Testis (tissue), 3 donors: Measurements from ENCODE around the gene COG2. TPM values are rescaled to one million over a fixed set of nuclear protein-coding genes. Genes with fewer than 3 reads are reported as not detected.

Experiments
- DNase-seq: peaks from one replicate; pipeline ENCODE4 v3.0.0-alpha.2; 2019
- H3K27ac ChIP-seq, 2 donors: fragments of 200-600 bp; sonication (generic); one replicate each; pipeline ENCODE4 v1.5.1; 2019
- H3K27me3 ChIP-seq: fragments of 200-600 bp; sonication (generic); one replicate; pipeline ENCODE4 v1.5.1; 2019
- H3K36me3 ChIP-seq: fragments of 200-600 bp; sonication (generic); one replicate; pipeline ENCODE4 v1.5.1; 2017; ENCODE audit warnings: low read depth; ENCODE audit errors: missing control alignments
- H3K4me1 ChIP-seq: fragments of 200-600 bp; sonication (generic); one replicate; pipeline ENCODE4 v1.5.1; 2019
- H3K4me3 ChIP-seq, 2 donors: fragments of 200-600 bp; sonication (generic); one replicate each; pipeline ENCODE4 v1.5.1; 2017 to 2019
- H3K9me3 ChIP-seq: fragments of 200-600 bp; sonication (generic); one replicate; pipeline ENCODE4 v1.5.1; 2017
- POLR2A ChIP-seq: fragments of 450-650 bp; IDR thresholded peaks from one replicate; pipeline ENCODE4 v1.6.1; 2017; ENCODE audit warnings: antibody characterized with exemption, mild to moderate bottlenecking, moderate library complexity
- WGBS, 2 donors: methylation state at CpG; one replicate each; pipeline ENCODE4 v1.1.5; 2018; 5-methylcytosine and 5-hydroxymethylcytosine counted together
- intact Hi-C: fragments of 100-400 bp; cut with DNase I; formaldehyde crosslinking; loops from one replicate; pipeline ENCODE4 v1.15.1; 2023; ENCODE audit warnings: low total_unique reads
- polyA plus RNA-seq: library from polyadenylated mRNA; stranded (reverse); fragments of 350-450 nt; fragmentation: Illumina TruSeq; extraction: RNeasy Lipid Tissue Mini Kit (QIAGEN cat#74804); gene quantifications from one replicate; pipeline ENCODE4 v1.2.3, GENCODE V29; 2014; ENCODE audit warnings: low read depth, low replicate concordance; ENCODE audit not compliant: insufficient read depth
- total RNA-seq, 2 donors: library from RNA; depleted of rRNA; stranded (reverse); fragments of >200 nt; gene quantifications; one replicate each; pipeline ENCODE4 v1.2.3, GENCODE V29; 2016
- TF ChIP-seq, protein P1 (sequence below), 3 experiments: fragments of 450-650 bp in 2 of 3; fragments of 200-600 bp in 1 of 3; sonication (generic) in 1 of 3; IDR thresholded peaks; one replicate each; pipeline ENCODE4 v1.5.1; 2016 to 2019; ENCODE audit warnings: antibody characterized with exemption in 3 of 3, mild to moderate bottlenecking in 2 of 3, moderate library complexity in 1 of 3

The COG2 gene
- total and polyA plus RNA-seq, 3 donors from 2014 or later: 23.7 to 34.6 (median 29.4) TPM

GRCh38 chr1:230682882-230683610, 40.8 kb downstream of the COG2 start:
- TF ChIP-seq POLR2A: no peak
- TF ChIP-seq, protein P1, sequence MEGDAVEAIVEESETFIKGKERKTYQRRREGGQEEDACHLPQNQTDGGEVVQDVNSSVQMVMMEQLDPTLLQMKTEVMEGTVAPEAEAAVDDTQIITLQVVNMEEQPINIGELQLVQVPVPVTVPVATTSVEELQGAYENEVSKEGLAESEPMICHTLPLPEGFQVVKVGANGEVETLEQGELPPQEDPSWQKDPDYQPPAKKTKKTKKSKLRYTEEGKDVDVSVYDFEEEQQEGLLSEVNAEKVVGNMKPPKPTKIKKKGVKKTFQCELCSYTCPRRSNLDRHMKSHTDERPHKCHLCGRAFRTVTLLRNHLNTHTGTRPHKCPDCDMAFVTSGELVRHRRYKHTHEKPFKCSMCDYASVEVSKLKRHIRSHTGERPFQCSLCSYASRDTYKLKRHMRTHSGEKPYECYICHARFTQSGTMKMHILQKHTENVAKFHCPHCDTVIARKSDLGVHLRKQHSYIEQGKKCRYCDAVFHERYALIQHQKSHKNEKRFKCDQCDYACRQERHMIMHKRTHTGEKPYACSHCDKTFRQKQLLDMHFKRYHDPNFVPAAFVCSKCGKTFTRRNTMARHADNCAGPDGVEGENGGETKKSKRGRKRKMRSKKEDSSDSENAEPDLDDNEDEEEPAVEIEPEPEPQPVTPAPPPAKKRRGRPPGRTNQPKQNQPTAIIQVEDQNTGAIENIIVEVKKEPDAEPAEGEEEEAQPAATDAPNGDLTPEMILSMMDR (IDR thresholded peaks at IDR 0.05): no peak
- DNase-seq: no peak
- Histone ChIP-seq H3K4me1 (peaks cover 14% of the 10 kb centered on the region), H3K4me3 (no peak overlapping the region), H3K27ac (no peak overlapping the region), H3K9me3 (no peaks in the 10 kb centered on the region), H3K36me3 (no peaks in the 10 kb centered on the region), H3K27me3 (no peaks in the 10 kb centered on the region)
- 58 to 77% methylated on average over 9 of the region's 9 CpGs for WGBS, 2 donors
- intact Hi-C loops: no loop called here

- Histone ChIP-seq H3K27me3 (no peaks in the 10 kb centered on the region), H3K36me3 (no peaks in the 10 kb centered on the region), H3K9me3 (no peaks in the 10 kb centered on the region), H3K4me3 (no peak overlapping the region), H3K4me1 (peaks cover 14% of the 10 kb centered on the region), H3K27ac (no peak overlapping the region)
- WGBS, 2 donors: 100% methylated on average over 2 of the region's 2 CpGs
- no peak for TF ChIP-seq POLR2A
- TF ChIP-seq, protein P1 (IDR thresholded peaks at IDR 0.05): no peak
- no peak for DNase-seq
- intact Hi-C loops: no loop called here
These were observed 41.9 kb downstream of the COG2 start for GRCh38 chr1:230684146-230684545.

- intact Hi-C loops: no loop called here
- H3K4me3 ChIP-seq: no peak overlapping the region
- H3K27ac ChIP-seq: no peak overlapping the region
- no peak for TF ChIP-seq POLR2A
- TF ChIP-seq, protein P1 (IDR thresholded peaks at IDR 0.05): no peak
- peaks cover 14% of the 10 kb centered on the region for H3K4me1 ChIP-seq
- no peak for DNase-seq
- 95 to 96% methylated on average over 5 of the region's 5 CpGs for WGBS, 2 donors
- no peaks in the 10 kb centered on the region for H3K27me3 ChIP-seq
- no peaks in the 10 kb centered on the region for H3K9me3 ChIP-seq
- no peaks in the 10 kb centered on the region for H3K36me3 ChIP-seq
These were observed 42.7 kb downstream of the COG2 start for GRCh38 chr1:230684998-230685397.

DNA sequence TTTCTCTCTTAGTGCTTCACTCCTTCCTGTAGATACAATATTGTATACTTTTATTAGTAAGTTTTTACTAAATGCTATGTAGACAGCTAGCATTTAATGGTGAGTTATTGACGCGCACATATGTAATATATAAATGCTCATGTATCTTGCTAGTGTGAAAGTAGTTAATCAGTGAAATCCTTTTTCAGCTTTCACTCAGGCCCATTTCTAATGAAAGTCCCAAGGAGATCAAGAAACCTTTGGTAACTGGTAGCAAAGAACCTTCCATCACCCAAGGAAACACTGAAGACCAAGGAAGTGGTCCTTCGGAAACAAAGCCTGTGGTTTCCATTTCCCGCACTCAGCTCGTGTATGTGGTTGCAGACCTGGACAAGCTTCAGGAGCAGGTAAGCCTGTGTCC, 44.5 kb downstream of the COG2 start:
- no peaks in the 10 kb centered on the region for H3K9me3 ChIP-seq
- DNase-seq: no peak
- TF ChIP-seq POLR2A: no peak
- TF ChIP-seq, protein P1 (IDR thresholded peaks at IDR 0.05): no peak
- no peaks in the 10 kb centered on the region for H3K36me3 ChIP-seq
- H3K4me1 ChIP-seq: peaks cover 12% of the 10 kb centered on the region
- H3K27me3 ChIP-seq: no peaks in the 10 kb centered on the region
- intact Hi-C loops: no loop called here
- no peak overlapping the region for H3K4me3 ChIP-seq
- 81% methylated on average over 5 of the region's 5 CpGs for WGBS, 2 donors
- H3K27ac ChIP-seq: no peak overlapping the region

DNA sequence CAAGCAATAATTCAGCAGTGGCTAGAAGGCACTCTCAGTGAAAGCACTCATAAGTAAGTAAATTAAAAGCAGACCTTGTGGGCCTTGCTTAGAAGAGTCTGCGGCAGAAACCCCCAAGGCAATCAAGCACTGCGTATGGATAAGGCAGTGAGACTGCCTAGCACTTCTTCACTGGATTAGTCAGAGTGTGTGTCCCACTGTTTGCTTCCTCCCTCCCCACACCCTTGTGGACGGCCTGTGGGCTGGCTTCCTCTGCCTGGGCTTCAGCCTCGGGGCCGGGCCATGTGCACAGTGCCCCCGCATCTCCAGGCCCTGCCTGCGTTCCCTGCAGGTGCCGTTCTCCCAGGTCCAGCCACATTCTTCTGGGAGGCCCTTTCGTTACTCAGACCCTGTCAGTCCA, 47.8 kb downstream of the COG2 start:
- Histone ChIP-seq H3K4me1 (no peaks in the 10 kb centered on the region), H3K9me3 (no peaks in the 10 kb centered on the region), H3K27me3 (no peaks in the 10 kb centered on the region), H3K36me3 (no peaks in the 10 kb centered on the region), H3K4me3 (no peak overlapping the region), H3K27ac (no peak overlapping the region)
- 94% methylated on average over 9 of the region's 9 CpGs for WGBS, 2 donors
- no peak for DNase-seq
- intact Hi-C loops: no loop called here
- TF ChIP-seq, protein P1 (IDR thresholded peaks at IDR 0.05): no peak
- TF ChIP-seq POLR2A: no peak
